Transverse colon (tissue), 4 donors: ENCODE measurements around the gene MACROH2A2.
"Not testable (repeated sequence)": the region's sequence is repeated elsewhere in the genome, so short reads cannot be mapped to it uniquely, and the experiment has no call there.

Source experiments
- EP300 ChIP-seq: sonication (generic); formaldehyde crosslinking; IDR thresholded peaks from one replicate; pipeline ENCODE4 v1.6.1; 2017; ENCODE audit warnings: antibody characterized with exemption, low read depth
- POLR2AphosphoS5 ChIP-seq, 3 donors: sonication (generic); formaldehyde crosslinking; IDR thresholded peaks; one replicate each; pipeline ENCODE4 v1.6.1; 2016; ENCODE audit warnings: antibody characterized with exemption in 3 of 3
- TF ChIP-seq, protein P1 (sequence below), 5 experiments: fragments of 200-600 bp in 3 of 5; fragments of 450-650 bp in 2 of 5; sonication (generic) in 3 of 5; IDR thresholded peaks; 1 replicate in 2 of 5; 2 replicates in 3 of 5; pipeline ENCODE4 v1.5.1; 2016 to 2017; ENCODE audit warnings: antibody characterized with exemption in 5 of 5, inconsistent platforms in 3 of 5, mild to moderate bottlenecking in 2 of 5, moderate library complexity in 1 of 5

DNA sequence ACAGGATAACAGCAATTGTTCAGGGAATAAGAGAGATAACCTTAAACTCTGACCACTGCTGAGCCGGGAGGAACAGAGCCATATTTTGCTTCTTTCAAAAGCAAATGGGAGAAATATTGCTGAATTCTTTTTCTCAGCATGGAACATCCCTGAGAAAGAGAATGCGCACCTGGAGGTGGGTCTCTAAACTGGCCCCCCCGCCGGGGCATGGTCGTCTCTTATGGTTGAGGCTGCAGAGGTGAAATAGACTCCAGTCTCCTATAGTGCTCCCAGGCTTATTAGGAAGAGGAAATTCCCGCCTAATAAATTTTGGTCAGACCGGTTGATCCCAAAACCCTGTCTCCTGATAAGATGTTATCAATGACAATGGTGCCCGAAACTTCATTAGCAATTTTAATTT lies 10.9 kb upstream of the MACROH2A2 start:
- TF ChIP-seq, protein P1, sequence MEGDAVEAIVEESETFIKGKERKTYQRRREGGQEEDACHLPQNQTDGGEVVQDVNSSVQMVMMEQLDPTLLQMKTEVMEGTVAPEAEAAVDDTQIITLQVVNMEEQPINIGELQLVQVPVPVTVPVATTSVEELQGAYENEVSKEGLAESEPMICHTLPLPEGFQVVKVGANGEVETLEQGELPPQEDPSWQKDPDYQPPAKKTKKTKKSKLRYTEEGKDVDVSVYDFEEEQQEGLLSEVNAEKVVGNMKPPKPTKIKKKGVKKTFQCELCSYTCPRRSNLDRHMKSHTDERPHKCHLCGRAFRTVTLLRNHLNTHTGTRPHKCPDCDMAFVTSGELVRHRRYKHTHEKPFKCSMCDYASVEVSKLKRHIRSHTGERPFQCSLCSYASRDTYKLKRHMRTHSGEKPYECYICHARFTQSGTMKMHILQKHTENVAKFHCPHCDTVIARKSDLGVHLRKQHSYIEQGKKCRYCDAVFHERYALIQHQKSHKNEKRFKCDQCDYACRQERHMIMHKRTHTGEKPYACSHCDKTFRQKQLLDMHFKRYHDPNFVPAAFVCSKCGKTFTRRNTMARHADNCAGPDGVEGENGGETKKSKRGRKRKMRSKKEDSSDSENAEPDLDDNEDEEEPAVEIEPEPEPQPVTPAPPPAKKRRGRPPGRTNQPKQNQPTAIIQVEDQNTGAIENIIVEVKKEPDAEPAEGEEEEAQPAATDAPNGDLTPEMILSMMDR (IDR thresholded peaks at IDR 0.05), result not testable (repeated sequence)
- TF ChIP-seq POLR2AphosphoS5 (IDR thresholded peaks at IDR 0.05); EP300: not testable (repeated sequence)
